Spleen (tissue), 7 donors: ENCODE results near the gene DCAF7.

ENCODE experiments used
- POLR2A ChIP-seq, 3 donors: fragments of 450-650 bp; IDR thresholded peaks; one replicate each; pipeline ENCODE4 v1.5.1; 2017; ENCODE audit warnings: antibody characterized with exemption in 3 of 3, mild to moderate bottlenecking in 1 of 3
- POLR2AphosphoS5 ChIP-seq, 3 donors: sonication (generic); formaldehyde crosslinking; IDR thresholded peaks; one replicate each; pipeline ENCODE4 v1.5.1; 2017; ENCODE audit warnings: antibody characterized with exemption in 3 of 3
- TF ChIP-seq, protein P1 (sequence below), 11 experiments: fragments of 200-600 bp in 7 of 11; fragments of 450-650 bp in 4 of 11; sonication (generic) in 4 of 11; IDR thresholded peaks in 8 of 11; conservative IDR thresholded peaks in 3 of 11; 1 replicate in 7 of 11; 2 replicates in 4 of 11; pipeline versions ENCODE4 v1.4.0 to v1.8.0; 2016 to 2021; ENCODE audit warnings: antibody characterized with exemption in 11 of 11, inconsistent platforms in 4 of 11, mild to moderate bottlenecking in 1 of 11
- donor health status: DM: no; HTN: no; CAD: no; lungs with moderate emphysema.
- donor health status: DM: no; HTN: no; CAD: no.
- donor health status: DM: no; HTN: no; CAD: no.

GRCh38 chr17:63523253-63523855 is 26.9 kb upstream of the DCAF7 start, which contains the start of gene KCNH6:
- TF ChIP-seq POLR2A (IDR thresholded peaks at IDR 0.05) (no peak), POLR2AphosphoS5 (IDR thresholded peaks at IDR 0.05) (no peak)
- TF ChIP-seq, protein P1, sequence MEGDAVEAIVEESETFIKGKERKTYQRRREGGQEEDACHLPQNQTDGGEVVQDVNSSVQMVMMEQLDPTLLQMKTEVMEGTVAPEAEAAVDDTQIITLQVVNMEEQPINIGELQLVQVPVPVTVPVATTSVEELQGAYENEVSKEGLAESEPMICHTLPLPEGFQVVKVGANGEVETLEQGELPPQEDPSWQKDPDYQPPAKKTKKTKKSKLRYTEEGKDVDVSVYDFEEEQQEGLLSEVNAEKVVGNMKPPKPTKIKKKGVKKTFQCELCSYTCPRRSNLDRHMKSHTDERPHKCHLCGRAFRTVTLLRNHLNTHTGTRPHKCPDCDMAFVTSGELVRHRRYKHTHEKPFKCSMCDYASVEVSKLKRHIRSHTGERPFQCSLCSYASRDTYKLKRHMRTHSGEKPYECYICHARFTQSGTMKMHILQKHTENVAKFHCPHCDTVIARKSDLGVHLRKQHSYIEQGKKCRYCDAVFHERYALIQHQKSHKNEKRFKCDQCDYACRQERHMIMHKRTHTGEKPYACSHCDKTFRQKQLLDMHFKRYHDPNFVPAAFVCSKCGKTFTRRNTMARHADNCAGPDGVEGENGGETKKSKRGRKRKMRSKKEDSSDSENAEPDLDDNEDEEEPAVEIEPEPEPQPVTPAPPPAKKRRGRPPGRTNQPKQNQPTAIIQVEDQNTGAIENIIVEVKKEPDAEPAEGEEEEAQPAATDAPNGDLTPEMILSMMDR (IDR thresholded peaks at IDR 0.05 in 8 of 11, conservative IDR thresholded peaks at IDR 0.05 in 3 of 11), result no peak
